ENCODE measurements around the gene MTRF1L.

The MTRF1L gene, protein sequence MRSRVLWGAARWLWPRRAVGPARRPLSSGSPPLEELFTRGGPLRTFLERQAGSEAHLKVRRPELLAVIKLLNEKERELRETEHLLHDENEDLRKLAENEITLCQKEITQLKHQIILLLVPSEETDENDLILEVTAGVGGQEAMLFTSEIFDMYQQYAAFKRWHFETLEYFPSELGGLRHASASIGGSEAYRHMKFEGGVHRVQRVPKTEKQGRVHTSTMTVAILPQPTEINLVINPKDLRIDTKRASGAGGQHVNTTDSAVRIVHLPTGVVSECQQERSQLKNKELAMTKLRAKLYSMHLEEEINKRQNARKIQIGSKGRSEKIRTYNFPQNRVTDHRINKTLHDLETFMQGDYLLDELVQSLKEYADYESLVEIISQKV

DNA sequence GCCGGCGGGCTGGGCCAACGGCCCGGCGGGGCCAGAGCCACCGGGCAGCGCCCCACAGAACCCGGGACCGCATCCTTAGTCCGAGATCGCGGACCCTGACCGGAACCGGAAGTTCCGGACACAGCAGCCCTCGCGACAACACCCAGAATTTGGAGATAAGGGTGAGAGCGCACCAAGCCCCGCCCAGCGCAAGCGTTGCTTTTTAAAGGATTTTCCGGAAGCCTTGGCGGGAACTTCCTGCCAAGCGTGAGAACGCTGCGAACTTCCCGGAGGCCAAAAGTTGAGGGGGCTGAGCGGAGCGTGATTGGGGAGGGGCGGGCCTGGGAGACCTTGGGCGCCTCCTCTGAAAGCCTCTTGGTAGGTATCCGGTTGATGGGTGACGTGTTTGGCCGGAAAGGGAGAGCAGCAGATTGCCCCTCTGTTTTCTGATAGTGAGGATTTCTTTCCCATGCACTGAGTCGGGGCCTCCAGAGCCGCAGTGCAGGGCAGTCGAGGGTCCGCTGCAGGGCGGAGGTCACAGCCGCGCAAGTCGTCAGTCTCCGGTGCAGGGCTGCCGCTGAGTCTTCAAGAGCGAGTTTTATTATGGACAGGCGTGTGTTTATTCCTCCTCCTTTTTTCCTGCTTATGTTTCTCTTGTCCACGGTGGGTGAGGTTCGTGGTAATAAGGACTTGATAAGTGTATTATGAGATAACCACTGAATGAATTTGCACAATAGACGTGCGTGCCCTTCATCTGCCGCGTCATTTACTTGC, at the start of gene MTRF1L:
MTRF1L (minus strand) TSS at position 97 of the 753 bp plus-strand sequence; CDS start at position 73, 24 bp downstream.
- DNase-seq: peak; percentile 74

DNA sequence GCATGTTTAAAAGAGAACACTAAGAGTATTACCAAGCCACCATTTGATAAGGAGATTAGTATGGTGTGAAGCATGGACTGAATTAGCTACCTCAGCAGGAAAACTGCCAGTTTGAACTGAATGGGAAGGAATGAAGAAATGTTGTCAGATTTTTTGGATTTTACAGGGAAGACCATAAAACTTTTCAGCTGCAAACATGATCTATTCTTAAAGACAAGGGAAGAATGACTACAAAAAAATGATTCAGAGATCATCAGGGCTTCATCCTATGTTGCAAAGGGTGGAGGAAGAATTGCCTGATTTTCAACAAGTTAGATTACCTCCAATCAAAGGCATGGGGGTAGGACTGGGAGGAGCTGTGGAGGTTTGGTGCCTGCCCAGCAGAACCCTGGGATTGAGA, 49.3 kb upstream of the MTRF1L start:
- DNase-seq: no peak

DNA sequence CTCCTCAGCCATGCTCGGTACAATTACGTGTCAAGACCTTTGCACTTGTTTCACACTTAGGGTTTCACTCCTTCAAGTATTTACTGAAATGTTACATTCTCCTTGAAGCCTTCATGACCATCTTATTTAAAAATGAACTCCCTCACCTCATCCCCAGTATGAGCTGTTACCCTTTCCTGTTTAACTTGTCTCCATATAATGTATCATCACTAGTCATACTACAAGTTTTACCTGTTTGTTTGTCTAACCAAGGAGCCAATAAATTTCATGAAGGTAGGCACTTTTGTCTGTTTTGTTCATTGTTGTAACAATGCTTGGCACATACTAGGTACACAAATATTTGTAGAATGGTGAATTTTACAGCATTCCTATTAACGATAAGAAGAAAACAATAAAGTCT, 46.1 kb upstream of the MTRF1L start:
- DNase-seq: no peak

DNA sequence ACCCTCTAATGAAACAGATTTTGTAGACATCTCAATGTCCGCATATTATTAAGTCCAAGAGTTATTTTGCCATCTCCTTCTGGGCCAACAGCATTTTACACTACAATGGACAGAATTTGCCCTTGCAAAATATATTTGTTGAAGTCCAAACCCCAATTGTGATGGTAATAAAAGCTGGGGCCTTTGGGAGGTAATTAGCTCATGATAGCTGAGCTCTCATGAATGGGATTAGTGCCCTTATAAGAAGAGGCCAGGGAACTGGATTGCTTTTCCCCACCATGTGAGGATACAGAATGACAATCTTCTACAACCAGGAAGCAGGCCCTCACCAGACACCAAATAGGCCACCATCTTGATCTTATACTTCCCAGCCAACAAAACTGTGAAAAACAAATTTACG, 44.9 kb upstream of the MTRF1L start:
- DNase-seq: no peak

DNA sequence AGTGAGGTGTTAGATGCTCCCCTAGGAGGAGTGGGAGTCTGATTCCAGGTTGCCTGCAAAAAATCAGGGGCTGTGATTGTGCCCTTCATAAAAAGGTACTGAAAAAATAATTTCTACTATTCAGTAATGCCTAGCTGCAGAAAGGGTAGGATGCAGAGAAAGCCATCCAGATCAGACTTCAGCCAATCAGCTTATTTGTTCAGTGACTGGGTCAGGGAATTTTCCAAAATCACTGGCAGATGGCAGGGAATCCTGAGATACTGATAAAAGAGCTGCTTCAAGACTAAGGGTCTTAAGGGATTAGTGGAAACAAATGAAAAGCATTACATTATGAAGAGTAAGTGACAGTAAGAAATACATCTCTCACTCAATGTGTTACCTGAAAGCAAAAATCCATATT, 42.8 kb upstream of the MTRF1L start:
- no peak for DNase-seq

DNA sequence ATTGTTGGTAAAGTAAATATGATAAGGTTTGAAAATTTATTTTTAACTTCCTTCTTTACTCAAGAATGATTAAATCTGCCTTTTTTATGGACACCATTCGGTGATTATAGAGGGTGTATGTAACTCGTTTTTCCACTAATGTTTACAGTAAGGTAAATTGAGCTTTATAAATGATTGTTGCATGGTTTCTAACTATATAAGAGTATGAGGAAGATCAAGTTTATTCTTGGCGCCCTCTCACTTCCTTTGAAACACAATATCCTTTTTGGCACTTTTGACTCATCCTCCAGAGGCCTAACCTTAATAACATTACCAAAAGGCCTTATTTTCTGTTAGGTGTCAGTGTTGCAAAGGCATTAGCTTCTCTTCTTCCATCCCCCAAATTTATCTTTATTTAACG, 41.8 kb upstream of the MTRF1L start:
- no peak for DNase-seq

DNA sequence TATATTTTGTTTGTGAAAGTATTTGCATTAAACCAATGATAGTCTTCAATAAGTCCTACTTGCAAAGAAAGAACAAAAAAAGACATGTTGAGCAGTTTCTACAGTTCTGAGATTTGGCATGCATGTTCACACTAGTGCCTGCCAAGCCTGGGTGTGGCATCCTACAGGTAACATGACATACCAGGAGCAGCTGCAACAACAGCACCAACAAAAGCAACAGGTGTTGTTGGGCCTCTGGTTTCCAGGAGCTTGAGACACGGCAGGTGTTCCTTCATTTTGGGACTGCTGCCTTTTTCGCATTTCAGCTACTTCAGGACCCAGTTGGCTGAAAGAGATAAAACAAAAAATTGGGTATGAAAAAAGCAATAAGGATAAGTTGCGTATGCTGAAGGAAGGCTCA, 41.2 kb upstream of the MTRF1L start:
- DNase-seq: no peak

DNA sequence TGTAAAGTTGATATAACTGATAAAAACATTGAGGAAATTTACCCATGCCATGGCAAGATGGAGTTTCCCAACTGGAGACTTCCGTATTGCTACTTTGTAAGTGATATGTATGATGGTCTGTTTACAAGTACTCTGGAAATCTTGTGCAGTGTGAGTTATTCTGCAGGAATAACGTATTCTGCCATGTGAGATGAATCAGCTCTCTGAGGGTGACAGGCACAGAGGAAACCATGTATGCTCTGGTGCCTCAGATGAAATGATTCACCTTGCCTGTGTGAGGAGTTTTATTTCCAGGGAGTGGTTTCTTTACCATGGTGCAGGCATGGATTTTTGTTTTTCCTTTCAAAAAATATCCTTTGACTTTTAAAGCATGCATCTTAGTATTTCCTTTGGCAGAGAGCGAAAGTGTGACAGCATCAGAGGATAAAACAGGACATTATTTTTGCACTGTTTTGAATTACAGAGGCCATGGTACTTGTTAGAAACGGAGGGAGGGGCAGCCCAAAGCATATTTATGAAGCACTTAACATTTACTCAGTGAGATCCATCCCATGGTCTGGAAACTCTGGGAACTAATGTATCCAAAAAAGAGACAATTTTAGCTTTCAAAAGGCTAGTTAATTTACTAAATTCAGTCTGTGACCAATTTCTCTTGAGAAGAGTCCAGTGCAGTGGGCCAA, 36.0 kb upstream of the MTRF1L start:
- no peak for DNase-seq

DNA sequence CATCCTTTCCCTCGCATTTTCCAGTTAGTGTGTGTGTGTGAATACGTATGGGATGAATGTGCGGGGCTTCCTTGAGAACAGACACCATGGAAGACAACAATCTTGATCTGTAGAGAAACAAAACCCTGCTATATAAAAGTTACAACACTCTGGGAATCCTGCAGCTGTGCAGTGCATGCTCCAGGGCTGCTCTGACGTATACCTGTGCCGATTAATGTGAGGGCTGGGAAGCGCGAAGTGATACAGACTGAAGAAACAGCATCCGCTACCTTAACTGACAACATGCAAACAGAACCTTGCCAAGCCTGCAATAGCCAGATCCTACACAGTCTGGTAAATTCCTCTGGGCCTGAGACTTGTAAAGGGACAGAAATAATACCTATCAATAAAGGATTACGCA, 31.6 kb upstream of the MTRF1L start:
- DNase-seq: no peak

DNA sequence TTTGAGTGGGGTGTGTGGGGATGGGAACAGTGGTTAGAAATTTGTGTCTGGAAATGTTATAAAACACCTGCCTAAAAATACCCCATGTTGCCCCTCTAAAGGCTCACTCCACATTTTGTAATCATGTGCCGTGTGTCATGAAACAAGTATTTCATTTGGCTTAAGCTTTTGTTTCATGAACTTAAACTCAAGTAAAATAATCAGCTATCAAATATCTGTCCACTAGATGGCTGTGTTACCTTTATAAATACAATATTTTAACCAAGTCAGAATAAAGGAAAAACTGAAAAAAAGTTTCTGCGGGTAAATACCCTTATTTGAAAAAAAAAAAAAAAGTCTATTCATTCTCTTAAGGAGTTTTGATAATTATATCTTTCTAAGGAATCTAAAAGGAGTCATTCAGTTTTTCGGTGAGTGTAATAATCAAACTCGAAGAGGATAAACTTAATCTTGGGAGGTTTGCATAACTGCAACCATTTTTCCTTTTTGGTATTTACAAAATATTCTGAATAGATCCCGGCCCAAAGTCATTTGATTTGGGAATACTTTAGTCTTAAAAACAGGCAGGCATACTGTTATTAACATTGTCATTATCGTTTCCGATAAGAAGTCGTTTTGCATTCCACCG, 29.9 kb upstream of the MTRF1L start:
- DNase-seq: no peak

DNA sequence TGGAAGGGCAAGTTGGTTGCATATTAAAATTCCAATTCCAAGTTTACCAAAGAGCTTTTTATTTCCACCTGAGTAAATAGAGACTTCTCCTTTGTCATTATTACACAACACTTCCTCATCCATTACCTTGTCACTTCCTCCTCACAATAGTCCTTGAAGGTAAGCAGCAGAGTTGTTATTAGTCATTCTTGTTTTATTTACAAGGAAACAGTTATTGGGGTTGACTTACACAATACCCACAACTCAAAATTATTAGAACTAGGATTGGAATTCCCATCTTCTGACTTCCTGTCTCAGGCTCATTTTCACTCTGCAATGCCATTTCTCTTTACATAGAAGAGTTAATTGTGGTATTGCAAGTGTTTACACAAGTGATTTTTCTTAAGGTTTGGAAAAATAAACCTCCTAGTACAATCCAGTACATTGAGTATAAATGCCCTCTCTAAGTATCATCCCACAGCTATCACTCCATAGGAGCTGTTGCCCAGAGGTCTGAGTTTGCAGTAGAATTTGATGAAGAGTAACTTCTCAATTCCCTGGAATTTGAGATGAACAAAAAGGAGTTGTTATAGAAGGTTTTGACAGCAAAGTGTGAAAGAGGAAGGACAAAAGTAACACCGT, 28.9 kb upstream of the MTRF1L start:
- DNase-seq: no peak

DNA sequence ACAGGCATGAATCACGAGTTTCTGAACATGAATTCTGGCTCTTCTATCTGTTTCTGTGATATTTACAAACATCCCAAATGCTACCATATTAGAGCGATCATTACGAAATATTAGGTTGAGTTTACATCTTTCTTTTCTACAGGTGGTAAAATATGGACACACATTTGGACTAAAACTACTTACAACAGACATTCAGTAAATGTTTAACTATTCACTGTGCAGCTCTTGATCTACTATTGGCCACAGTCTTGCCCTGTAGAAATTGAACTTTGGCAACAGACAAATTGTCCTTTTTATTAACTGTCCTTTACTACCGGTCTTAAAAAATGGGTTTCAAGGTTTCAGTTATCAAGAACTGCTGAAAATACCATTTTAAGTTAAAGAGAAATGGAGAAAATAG, 26.5 kb upstream of the MTRF1L start:
- no peak for DNase-seq

DNA sequence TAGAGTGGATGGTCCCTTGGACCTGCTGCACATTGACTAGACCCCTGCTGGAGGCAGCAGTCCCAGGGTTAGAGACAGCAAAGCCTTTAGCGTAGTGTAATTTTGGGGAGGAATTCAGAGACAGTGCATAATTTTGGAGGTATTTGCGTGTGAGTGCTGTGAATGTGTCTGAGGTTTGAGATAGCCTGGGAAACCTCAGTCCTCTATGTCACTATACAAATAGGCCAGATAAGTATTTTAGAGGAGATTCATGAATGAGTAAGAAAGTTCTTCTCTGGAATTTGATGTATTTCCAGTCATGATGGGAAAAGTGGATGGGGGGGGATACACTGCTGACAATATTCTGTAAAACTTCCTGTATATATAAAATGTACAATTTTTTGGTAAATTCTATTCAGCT, 25.8 kb upstream of the MTRF1L start:
- DNase-seq: no peak

DNA sequence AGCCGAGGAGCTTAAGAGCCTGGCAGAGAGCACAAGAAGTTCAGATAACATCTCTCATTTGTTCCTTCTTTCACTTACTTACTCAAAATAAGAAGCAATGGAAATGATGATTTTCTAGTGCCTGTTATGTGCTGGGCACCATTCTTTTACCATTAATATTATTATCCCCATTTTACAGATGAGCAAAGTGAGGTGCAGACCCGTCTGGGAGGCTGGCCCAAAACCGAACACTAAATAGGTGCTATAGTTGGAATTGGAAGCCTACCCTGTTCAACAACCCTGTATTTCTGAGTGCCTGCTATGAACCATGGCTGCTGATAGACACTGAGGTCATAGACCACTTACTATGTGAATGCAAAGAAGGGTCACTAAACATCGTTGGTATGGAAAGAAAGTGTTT, 25.0 kb upstream of the MTRF1L start:
- no peak for DNase-seq

DNA sequence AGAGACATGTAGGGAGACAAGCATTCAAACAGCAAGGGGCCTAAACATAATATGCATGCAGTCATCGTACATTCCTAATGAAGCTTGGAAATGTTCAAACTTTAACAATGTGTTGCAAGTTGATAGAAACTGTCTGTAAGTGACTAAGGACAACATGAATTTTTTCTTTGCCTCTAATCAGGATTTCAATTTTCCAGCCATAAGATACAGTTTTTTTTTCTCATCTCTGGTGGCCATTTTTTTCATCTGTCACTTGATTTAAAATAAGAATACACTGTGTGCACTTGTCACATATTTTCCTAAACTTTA, 22.2 kb upstream of the MTRF1L start:
- DNase-seq: no peak

DNA sequence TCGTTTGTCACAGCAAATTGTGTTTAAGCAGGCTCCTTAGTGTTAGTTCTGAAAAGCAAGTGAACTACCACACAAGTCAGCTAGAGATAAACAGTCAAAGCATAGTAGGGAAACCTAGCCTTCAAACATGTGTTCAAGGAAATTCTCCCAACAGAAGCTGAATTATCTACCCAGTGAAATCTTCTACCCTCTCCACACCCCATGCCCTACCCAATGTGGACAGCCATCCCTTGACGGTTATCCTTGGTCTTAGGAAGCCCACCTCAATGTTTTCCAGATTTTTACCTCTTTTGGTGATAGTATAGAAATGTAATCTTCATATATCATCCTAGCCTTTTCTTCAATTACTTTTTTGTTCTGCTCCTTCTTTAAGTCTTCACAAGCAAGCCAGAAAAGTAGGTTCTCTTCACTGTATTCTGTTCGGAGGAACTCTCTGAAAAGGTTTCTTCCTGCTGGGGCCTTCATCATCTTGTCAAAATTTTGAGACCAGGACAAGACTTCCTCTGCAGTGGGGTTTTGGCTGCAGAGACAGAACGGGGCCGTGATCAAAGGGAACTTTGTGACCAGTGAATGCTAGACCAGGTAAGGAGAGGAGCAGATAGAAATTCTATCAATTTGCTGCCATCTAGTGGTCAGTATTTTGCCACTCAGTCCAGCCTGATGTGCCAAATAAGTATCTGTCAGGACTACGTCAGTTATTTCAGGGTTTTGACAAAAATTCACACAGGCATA, 21.6 kb upstream of the MTRF1L start:
- DNase-seq: peak; percentile 12

DNA sequence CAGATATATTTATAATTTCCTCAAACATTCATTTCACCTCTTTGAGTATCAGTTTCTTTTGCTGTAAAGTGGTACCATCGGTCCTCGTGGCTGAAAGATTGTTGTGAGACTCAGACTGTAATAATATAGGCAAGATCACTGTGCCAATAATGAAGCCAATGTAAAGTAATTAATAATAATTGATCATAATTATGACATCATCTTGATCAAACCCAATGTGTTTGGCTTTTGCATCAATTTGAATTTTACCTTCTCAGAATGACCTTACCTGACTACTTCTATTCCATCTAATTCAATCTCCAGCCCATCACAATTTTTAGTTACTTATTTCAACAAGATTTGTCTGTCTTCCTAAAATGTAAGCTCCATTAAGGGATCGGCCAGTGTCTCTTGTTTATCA, 15.8 kb upstream of the MTRF1L start:
- no peak for DNase-seq

DNA sequence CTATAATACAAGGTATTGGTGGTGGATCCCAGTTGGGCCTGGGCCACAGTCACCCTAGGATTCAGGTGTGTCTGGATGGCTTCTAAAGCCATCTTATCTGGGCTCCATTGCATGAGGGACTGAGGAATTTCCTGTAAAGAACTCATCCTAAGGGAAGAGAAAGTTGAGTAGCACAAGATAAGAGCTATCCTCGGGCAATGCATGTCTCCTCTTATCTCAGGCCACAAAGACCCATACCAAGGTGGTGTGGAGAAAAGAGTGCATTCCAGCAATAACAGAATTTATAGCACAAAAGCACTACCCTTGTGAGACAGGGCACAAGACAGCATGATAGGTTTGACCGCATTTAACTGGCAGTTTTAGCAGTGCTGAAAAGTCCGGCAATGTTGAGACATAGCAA, 14.3 kb upstream of the MTRF1L start:
- no peak for DNase-seq

DNA sequence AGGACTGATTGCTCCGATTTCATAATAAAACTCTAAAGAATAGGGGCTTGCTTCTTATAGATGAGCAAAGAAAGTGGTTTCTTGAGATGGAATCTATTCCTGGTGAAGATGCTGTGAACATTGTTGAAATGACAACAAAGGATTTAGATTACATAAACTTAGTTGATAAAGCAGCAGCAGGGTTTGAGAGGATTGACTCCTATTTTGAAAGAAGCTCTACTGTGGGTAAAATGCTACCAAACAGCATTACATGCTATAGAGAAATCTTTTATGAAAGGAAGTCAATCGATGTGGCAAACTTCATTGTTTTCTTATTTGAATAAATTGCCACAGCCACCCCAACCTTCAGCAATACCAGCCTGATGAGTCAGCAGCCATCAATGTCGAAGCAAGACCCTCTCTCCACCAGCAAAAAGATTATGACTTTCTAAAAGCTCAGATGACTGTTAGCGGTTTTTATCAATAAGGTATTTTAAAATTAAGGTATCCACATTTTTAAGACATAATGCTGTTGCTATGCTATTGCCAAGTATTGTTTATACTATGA, 12.7 kb upstream of the MTRF1L start:
- no peak for DNase-seq

DNA sequence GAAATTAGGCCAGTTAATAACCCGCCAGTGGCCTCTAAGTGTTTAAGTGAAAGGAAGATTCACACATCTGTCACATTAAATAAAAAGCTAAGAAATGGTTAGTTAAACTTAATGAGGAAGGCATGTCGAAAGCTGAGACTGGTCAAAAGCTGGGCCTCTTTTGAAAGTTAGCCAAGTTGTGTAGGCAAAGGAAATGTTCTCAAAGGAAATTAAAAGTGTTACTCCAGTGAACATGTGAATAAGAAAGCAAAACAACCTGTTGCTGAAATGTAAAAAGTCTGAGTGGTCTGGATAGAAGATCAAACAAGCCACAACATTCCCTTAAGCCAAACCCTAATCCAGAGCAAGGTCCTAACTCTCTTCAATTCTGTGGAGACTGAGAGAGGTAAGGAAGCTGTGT, 10.9 kb upstream of the MTRF1L start:
- DNase-seq: no peak

DNA sequence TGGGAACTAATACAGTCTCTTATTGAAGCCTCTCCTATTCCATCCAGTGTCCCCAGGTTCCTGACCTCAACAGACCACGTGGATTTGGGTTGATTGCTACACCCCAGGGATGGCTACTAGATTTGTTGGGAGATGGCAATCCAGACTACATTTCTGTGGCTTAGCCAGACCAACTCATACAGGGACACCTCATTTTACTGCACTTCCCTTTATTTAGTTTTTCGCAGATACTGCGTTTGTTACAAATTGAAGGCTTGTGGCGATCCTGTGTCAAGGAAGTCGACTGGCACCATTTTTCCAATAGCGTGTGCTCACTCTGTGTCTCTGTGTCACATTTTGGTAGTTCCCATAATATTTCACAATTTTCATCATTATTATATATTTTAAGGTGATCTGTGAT, 10.3 kb upstream of the MTRF1L start:
- no peak for DNase-seq

DNA sequence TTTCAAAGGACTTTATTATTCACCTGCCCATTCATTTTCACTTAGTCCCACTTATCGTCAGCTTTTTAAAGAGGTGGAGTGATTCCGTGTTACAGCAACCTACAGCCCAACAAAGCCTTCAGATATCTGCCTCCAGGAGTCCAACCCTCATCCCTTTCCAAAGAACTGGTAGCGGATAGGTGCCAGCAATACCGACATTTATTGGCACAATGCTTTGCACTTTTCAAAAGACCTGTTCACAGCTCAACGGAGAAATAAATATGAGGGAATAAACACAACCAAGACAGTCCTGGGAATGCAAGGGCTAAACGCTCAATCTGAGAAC, 819 bp upstream of the MTRF1L start:
- DNase-seq: no peak

Data from activated CD4-positive, alpha-beta T cell treated with anti-CD3 and anti-CD28 coated beads, Interleukin-2, amount 50 U/mL, for 1 hour (primary cell).